BJ (cell line): ENCODE results near the gene AQP10. TPM values are rescaled to one million over a fixed set of nuclear protein-coding genes. Genes with fewer than 3 reads are reported as not detected.

Source experiments
- CTCF ChIA-PET: fragments of 350-600 bp; formaldehyde crosslinking; extraction: SDS; loops from one replicate; lab custom pipeline; 2021; ENCODE audit warnings: antibody characterized with exemption, inconsistent platforms; lab: Yijun Ruan, JAX
- POLR2A ChIA-PET: fragments of 300-600 bp; sonication (Branson Sonifier 250); formaldehyde crosslinking; extraction: SDS; loops from one replicate; lab custom pipeline; 2021; ENCODE audit warnings: antibody characterized with exemption; lab: Charles Lee
- DNase-seq: peaks from one replicate; pipeline ENCODE4 v3.0.0-alpha.2; 2011; ENCODE audit warnings: low read depth
- H3K27me3 ChIP-seq: 2 replicates; pipeline ENCODE4 v1.6.0; 2011; ENCODE audit warnings: low read length; ENCODE audit not compliant: control insufficient read depth, insufficient read depth
- H3K36me3 ChIP-seq: 2 replicates; pipeline ENCODE4 v1.5.1; 2011; ENCODE audit warnings: low read length; ENCODE audit not compliant: control insufficient read depth, insufficient read depth
- H3K4me3 ChIP-seq: 2 replicates; pipeline ENCODE4 v1.5.1; 2011; ENCODE audit warnings: low read depth, mild to moderate bottlenecking, control low read depth, low read length
- polyA plus RNA-seq: library from polyadenylated mRNA; depleted of rRNA; stranded (reverse); fragments of >200 nt; gene quantifications from 2 replicates; pipeline ENCODE4 v1.2.3, GENCODE V29; 2011
- TF ChIP-seq, protein P1 (sequence below): IDR thresholded peaks from 2 replicates; pipeline ENCODE4 v1.5.1; 2011; ENCODE audit warnings: low read depth, mild to moderate bottlenecking, control low read depth, inconsistent platforms, low read length, moderate library complexity; ENCODE audit not compliant: insufficient read depth

Gene AQP10
- polyA plus RNA-seq, 1 experiment, result not detected

DNA sequence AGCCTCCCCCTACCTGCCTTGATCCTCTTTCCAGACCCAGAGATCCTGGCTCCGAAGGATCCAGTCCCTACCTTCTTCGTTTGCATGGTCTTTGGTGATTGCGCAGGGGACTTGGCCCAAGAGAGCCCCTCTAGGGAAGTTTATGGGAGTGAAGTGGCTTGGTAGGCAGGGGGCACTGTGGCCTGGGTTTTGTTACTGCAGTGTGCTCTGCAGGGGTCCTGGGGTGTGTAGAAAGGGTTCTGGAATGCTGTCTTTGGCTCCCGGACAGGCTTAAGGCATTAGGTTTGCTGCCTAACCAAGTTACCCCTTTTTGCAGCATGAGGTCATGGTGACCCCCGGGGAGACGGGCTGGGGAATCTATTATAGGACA, 8.2 kb downstream of the AQP10 start:
- peaks cover 17% of the 10 kb centered on the region for H3K36me3 ChIP-seq
- POLR2A ChIA-PET, result interaction anchor here (0.5 to 0.6 kb wide), 2 partner anchors 91 to 1935 kb away, joined by 3 to 4 read pairs; no protein-coding TSS in a partner anchor
- CTCF ChIA-PET, result interaction anchor here (0.9 to 1.4 kb wide), 2 partner anchors 9 to 39 kb away, joined by 5 read pairs; no protein-coding TSS in a partner anchor

DNA sequence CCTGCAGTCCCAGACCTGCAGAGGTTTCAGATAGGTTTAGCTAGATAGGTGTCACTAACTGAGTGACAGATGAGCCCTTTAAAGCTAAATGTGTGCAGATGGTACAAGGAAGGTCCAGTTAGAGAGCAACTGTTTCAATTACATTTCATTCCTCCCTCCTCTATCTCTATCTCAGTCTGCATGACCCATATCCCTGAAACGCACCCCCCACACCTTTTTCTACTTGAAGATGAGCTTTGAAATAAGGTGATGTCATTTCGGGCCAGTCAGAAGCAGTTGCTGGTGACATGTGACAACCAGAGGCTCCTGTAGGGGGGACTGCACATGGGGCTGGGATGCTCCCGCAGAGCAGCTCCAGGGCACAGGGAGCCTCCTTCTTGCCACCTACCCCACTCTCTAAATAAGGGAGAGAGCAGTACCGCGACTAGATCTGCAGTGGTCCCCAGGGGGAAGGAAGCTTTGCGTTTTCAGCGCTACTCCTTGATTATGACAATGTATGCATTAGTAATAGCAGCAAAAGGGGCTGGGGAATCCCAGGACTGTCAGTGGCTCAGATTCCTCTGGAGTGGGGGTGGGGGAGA, 8.7 kb downstream of the AQP10 start:
- no peak for DNase-seq
- Histone ChIP-seq H3K36me3 (peaks cover 19% of the 10 kb centered on the region), H3K27me3 (no peaks in the 10 kb centered on the region), H3K4me3 (no peak overlapping the region)
- TF ChIP-seq, protein P1, sequence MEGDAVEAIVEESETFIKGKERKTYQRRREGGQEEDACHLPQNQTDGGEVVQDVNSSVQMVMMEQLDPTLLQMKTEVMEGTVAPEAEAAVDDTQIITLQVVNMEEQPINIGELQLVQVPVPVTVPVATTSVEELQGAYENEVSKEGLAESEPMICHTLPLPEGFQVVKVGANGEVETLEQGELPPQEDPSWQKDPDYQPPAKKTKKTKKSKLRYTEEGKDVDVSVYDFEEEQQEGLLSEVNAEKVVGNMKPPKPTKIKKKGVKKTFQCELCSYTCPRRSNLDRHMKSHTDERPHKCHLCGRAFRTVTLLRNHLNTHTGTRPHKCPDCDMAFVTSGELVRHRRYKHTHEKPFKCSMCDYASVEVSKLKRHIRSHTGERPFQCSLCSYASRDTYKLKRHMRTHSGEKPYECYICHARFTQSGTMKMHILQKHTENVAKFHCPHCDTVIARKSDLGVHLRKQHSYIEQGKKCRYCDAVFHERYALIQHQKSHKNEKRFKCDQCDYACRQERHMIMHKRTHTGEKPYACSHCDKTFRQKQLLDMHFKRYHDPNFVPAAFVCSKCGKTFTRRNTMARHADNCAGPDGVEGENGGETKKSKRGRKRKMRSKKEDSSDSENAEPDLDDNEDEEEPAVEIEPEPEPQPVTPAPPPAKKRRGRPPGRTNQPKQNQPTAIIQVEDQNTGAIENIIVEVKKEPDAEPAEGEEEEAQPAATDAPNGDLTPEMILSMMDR, result no peak
- POLR2A ChIA-PET, result interaction anchor here (0.5 to 0.6 kb wide), 2 partner anchors 90 to 1935 kb away, joined by 3 to 4 read pairs; no protein-coding TSS in a partner anchor
- CTCF ChIA-PET, result interaction anchor here (0.5 to 1.4 kb wide), 3 partner anchors 9 to 108 kb away, joined by 3 to 5 read pairs (median 5); no protein-coding TSS in a partner anchor

More for the DNA sequence above, 8.2 kb downstream of the AQP10 start:
- H3K27me3 ChIP-seq, result no peaks in the 10 kb centered on the region
- TF ChIP-seq, protein P1, result peak; percentile 49
- H3K4me3 ChIP-seq, result peak overlapping the region; percentile 39
- no peak for DNase-seq

DNA sequence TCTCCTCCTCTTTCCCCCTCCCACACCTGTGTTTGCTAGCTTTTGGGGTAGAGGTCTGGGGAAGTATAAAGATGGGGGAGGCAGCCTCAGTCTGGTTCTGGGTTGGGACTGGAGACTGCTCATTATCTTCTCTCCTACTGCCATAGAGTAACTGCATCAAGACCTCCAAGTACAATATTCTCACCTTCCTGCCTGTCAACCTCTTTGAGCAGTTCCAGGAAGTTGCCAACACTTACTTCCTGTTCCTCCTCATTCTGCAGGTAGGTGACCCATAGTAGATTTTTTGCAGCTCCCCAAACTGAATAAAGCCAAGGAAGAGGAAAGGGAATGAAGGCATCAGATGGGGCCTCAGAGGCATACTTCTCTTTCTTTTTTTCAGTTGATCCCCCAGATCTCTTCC, 9.8 kb downstream of the AQP10 start:
- peaks cover 22% of the 10 kb centered on the region for H3K36me3 ChIP-seq
- no peak overlapping the region for H3K4me3 ChIP-seq
- no peaks in the 10 kb centered on the region for H3K27me3 ChIP-seq
- ChIA-PET POLR2A (no interaction called here), CTCF (interaction anchor here (1.0 to 1.4 kb wide), 2 partner anchors 41 to 614 kb away, joined by 3 to 5 read pairs; no protein-coding TSS in a partner anchor)
- no peak for DNase-seq
- TF ChIP-seq, protein P1, result no peak

DNA sequence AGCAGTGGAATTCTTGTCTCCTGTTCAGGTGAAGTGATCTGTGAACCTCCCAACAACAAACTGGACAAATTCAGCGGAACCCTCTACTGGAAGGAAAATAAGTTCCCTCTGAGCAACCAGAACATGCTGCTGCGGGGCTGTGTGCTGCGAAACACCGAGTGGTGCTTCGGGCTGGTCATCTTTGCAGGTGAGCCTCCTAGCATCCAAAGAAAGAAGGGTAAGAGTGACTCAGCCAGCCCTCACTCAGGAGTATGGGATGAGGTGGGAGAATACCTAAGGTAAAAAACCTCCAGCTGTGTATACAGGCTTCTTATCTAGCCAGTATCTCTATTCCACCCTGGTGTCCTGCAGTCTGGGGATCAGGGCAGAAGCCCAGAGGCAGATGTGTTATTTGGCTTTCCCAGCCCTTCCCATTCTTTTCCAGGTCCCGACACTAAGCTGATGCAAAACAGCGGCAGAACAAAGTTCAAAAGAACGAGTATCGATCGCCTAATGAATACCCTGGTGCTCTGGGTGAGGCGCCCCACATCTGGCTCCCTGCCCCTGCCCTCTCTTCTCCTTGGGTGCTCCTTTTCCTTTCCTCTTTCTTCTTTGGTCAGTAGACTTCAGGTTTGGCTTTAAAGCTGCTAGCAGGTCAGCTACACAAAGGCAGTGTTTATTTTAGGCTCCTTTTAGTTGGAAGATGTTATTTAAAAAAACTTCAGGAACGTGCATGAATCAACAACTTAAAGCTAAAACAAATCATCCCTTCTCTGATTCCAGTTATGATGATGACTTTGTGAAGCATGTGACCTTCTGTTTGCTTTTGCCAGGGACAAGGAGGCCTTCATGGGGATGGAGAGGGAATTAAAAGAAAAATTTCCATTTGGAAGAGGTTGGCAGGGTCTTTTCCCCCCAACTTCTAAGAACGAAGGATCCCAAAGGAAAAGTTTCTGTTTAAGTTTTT, 13.5 kb downstream of the AQP10 start:
- ChIA-PET POLR2A (no interaction called here), CTCF (interaction anchor here (0.6 to 5.2 kb wide), 29 partner anchors 10 to 799 kb away, joined by 3 to 95 read pairs (median 5); partner anchors contain the start of genes ATP8B2, PBXIP1 and PMVK)
- Histone ChIP-seq H3K4me3 (no peak overlapping the region), H3K27me3 (no peaks in the 10 kb centered on the region), H3K36me3 (peaks cover 31% of the 10 kb centered on the region)
- no peak for DNase-seq
- TF ChIP-seq, protein P1, result no peak
